Measurements from ENCODE around the gene RAB17. TPM values are rescaled to one million over a fixed set of nuclear protein-coding genes. Genes with fewer than 3 reads are reported as not detected.
A peak's percentile ranks its signal among the peaks of the same experiment; 100 is the strongest.

Gene RAB17
- total RNA-seq, 6 experiments from 2014 or later, result 57.5 to 129 (median 77.9) TPM

DNA sequence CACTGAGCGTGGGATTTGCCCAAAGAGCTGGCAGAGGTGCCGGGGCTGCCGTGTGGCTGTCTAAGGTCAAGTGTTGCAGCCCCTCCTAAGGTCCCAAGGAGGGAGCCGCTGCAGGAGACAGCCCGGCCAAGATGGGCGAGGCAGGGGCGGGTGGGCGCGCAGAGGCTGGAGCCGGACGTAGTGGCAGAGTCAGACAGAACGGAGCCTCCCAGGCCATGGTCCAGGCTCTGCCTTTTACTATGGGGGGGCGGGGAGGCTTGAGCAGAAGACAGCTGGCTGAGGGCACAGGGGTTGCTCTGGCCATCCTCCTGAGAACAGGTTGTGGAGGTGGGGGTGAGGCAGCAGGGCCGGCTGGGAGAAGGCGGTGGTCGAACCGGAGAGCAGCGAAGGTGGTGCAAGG, 51.6 kb downstream of the RAB17 start:
- Histone ChIP-seq H3K27me3 (no peaks in the 10 kb centered on the region), H3K9me3 (no peaks in the 10 kb centered on the region), H3K4me3 (no peak overlapping the region), H3K27ac (peak overlapping the region in 1 of 3 donors; percentile 88), H3K36me3 (peaks cover 0 to 2% (median 0%) of the 10 kb centered on the region in 4 donors), H3K4me1 (peaks cover 0 to 27% (median 13%) of the 10 kb centered on the region in 4 donors)
- DNase-seq (no peak), ATAC-seq (no peak)
- intact Hi-C loops (cut with DNase I), result no loop called here
- TF ChIP-seq POLR2A (IDR thresholded peaks at IDR 0.05), result no peak
- no peak for TF ChIP-seq CTCF (IDR thresholded peaks at IDR 0.05)
- WGBS (ENCODE audit: insufficient coverage, low coverage, low lambda C conversion rate, missing lambda C conversion rate), result 72% methylated on average over 2 of the region's 18 CpGs

DNA sequence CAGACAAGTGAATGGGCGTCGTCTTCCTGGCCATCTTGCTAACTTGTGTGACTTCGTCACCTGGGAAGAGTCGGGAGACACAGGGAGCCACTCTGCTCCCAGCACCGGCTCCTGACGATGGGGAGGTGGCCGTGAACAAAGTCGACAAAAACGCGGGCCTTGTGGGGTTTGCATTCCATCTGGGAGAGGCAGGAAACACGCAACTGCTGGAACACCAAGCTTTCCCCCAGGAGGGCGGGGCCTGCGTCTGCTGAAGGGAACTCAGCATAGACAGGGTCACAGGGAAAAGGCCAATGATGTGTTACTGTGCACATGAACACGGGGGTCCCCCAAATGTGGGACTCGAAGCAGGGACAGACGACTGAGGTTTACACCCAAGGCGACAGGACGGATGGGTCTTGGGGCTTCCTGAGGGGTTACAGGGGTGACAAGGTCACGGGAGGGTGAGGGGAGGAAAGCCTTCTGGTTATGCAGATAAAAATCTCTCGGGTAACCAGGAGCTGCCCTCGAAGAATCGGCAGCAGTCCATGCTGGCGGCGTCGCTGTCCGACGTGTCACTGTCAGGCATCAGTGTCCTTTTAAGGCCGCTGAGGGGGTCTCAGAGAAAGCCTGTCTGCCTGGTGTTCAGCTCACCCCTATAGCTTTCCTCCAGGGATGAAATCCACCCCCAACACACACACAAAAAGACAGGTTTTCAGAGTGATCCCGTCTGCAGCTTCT, 52.4 kb downstream of the RAB17 start:
- DNase-seq (no peak), ATAC-seq (no peak)
- Histone ChIP-seq H3K27me3 (no peaks in the 10 kb centered on the region), H3K4me3 (no peak overlapping the region), H3K9me3 (no peaks in the 10 kb centered on the region), H3K27ac (no peak overlapping the region), H3K36me3 (peaks cover 0 to 2% (median 0%) of the 10 kb centered on the region in 4 donors), H3K4me1 (peaks cover 0 to 27% (median 13%) of the 10 kb centered on the region in 4 donors)
- 81% methylated on average over 20 of the region's 29 CpGs for WGBS (ENCODE audit: insufficient coverage, low coverage, low lambda C conversion rate, missing lambda C conversion rate)
- intact Hi-C loops (cut with DNase I), result no loop called here
- TF ChIP-seq CTCF (IDR thresholded peaks at IDR 0.05) (no peak), POLR2A (IDR thresholded peaks at IDR 0.05) (no peak)

DNA sequence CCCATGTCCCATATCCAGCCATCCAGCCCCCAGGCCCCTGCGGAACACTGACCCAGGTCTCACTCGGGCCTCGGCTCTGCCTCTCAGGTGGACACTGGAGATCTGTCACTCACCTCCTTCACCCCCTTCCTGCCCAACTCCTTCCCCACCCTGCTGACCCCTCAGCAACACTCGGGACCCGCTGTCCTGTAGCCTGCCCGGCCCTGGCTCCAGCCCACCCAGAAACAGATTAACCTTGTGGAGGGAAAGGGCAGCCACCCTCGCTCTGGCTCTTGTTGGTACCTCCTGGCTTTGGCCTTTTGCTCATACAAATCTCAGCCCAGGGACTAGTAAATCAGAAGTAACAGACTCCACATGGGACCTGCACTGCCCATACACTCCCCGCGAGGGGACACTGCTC, 53.9 kb downstream of the RAB17 start:
- peaks cover 0 to 2% (median 0%) of the 10 kb centered on the region in 4 donors for H3K36me3 ChIP-seq
- DNase-seq (no peak), ATAC-seq (no peak)
- H3K4me3 ChIP-seq, result no peak overlapping the region
- TF ChIP-seq CTCF (IDR thresholded peaks at IDR 0.05) (no peak), POLR2A (IDR thresholded peaks at IDR 0.05) (no peak)
- intact Hi-C loops (cut with DNase I), result no loop called here
- 94% methylated on average over 5 of the region's 9 CpGs for WGBS (ENCODE audit: insufficient coverage, low coverage, low lambda C conversion rate, missing lambda C conversion rate)
- no peaks in the 10 kb centered on the region for H3K9me3 ChIP-seq
- H3K27ac ChIP-seq, result no peak overlapping the region
- peaks cover 0 to 24% (median 12%) of the 10 kb centered on the region in 4 donors for H3K4me1 ChIP-seq
- no peaks in the 10 kb centered on the region for H3K27me3 ChIP-seq

DNA sequence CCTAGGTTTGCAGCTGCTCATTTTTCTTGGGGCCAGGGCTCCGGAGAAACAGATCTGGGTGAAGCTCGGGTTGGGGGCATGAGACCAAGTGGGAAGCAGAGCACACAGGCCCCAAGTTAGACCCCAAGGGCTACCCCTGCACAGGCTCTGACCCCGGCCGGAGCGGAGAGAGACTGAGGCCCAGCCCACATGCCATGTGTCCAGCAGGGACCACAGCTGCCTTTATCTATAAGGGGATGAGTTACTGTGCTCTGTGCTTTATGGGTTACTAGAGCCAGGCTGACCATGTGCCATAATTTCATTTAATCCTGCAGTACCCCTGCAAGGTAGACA, 54.5 kb downstream of the RAB17 start:
- WGBS (ENCODE audit: insufficient coverage, low coverage, low lambda C conversion rate, missing lambda C conversion rate), result 95% methylated on average over 4 of the region's 5 CpGs

More for the DNA sequence above, 54.5 kb downstream of the RAB17 start:
- DNase-seq (no peak), ATAC-seq (no peak)
- no peaks in the 10 kb centered on the region for H3K27me3 ChIP-seq
- intact Hi-C loops (cut with DNase I), result no loop called here
- H3K4me1 ChIP-seq, result peaks cover 0 to 18% (median 9%) of the 10 kb centered on the region in 4 donors
- no peak for TF ChIP-seq POLR2A (IDR thresholded peaks at IDR 0.05)
- TF ChIP-seq CTCF (IDR thresholded peaks at IDR 0.05), result no peak
- no peak overlapping the region for H3K4me3 ChIP-seq
- peaks cover 0 to 2% (median 0%) of the 10 kb centered on the region in 4 donors for H3K36me3 ChIP-seq
- H3K27ac ChIP-seq, result no peak overlapping the region
- no peaks in the 10 kb centered on the region for H3K9me3 ChIP-seq

Data from right lobe of liver (tissue), 6 donors.